Endodermal cell (in vitro differentiated cells): ENCODE data around the gene MAP4K3. TPM values are rescaled to one million over a fixed set of nuclear protein-coding genes. Genes with fewer than 3 reads are reported as not detected.

Experiments used
- DNase-seq: peaks from one replicate; pipeline ENCODE4 v3.0.0-alpha.2; 2017
- H3K27ac ChIP-seq: 2 replicates; pipeline ENCODE4 v1.5.1; 2013; ENCODE audit warnings: mild to moderate bottlenecking, low read depth, low read length, moderate library complexity
- H3K27me3 ChIP-seq: 2 replicates; pipeline ENCODE4 v1.6.1; 2013; ENCODE audit warnings: mild to moderate bottlenecking, low read length, moderate library complexity; ENCODE audit not compliant: insufficient read depth, control insufficient read depth, poor library complexity, severe bottlenecking
- H3K36me3 ChIP-seq: 2 replicates; pipeline ENCODE4 v1.7.0; 2013; ENCODE audit warnings: mild to moderate bottlenecking, low read length, moderate library complexity; ENCODE audit not compliant: control insufficient read depth, insufficient read depth
- H3K4me1 ChIP-seq: one replicate; pipeline ENCODE4 v1.7.0; 2013; ENCODE audit warnings: low read length; ENCODE audit not compliant: control insufficient read depth, insufficient read depth
- H3K4me3 ChIP-seq: 2 replicates; pipeline ENCODE4 v1.5.1; 2013; ENCODE audit warnings: mild to moderate bottlenecking, low read length, moderate library complexity
- H3K9ac ChIP-seq: 2 replicates; pipeline ENCODE4 v1.6.1; 2013; ENCODE audit warnings: mild to moderate bottlenecking, low read length, moderate library complexity; ENCODE audit not compliant: poor library complexity, severe bottlenecking; ENCODE audit errors: extremely low read depth
- H3K9me3 ChIP-seq: 2 replicates; pipeline ENCODE4 v1.6.1; 2013; ENCODE audit warnings: mild to moderate bottlenecking, low read length, moderate library complexity; ENCODE audit not compliant: control insufficient read depth
- H3K27ac Mint-ChIP-seq: 2 replicates; pipeline ENCODE4 v1.8.0; 2020; ENCODE audit warnings: mixed read lengths
- H3K27me3 Mint-ChIP-seq: 2 replicates; pipeline ENCODE4 v1.8.0; 2021; ENCODE audit warnings: mild to moderate bottlenecking, mixed read lengths; ENCODE audit not compliant: insufficient read depth
- H3K36me3 Mint-ChIP-seq: 2 replicates; pipeline ENCODE4 v1.8.0; 2020; ENCODE audit warnings: low read depth, mixed read lengths
- H3K4me1 Mint-ChIP-seq: 2 replicates; pipeline ENCODE4 v1.8.0; 2020; ENCODE audit warnings: mixed read lengths
- H3K4me3 Mint-ChIP-seq: 2 replicates; pipeline ENCODE4 v1.8.0; 2020; ENCODE audit warnings: mild to moderate bottlenecking, moderate library complexity, mixed read lengths
- H3K9me3 Mint-ChIP-seq: 2 replicates; pipeline ENCODE4 v1.8.0; 2020; ENCODE audit warnings: mild to moderate bottlenecking, mixed read lengths
- WGBS, 2 experiments: methylation state at CpG; one replicate each; pipeline versions ENCODE4 v1.1.5 to v1.1.7; 2013; ENCODE audit warnings: missing lambda C conversion rate in 2 of 2, mixed read lengths in 1 of 2; ENCODE audit not compliant: insufficient coverage in 1 of 2, insufficient read length in 1 of 2; 5-methylcytosine and 5-hydroxymethylcytosine counted together
- total RNA-seq, 2 donors: library from RNA; stranded (reverse); fragmentation: NEBNext Ultra II Directional in 1 of 2; extraction: Animal tissue kit (Norgen Biotek cat#: 25700) in 1 of 2; gene quantifications; 2 replicates in 1 of 2; 3 replicates in 1 of 2; pipeline ENCODE4 v1.2.1, GENCODE V29; 2021
- TF ChIP-seq, protein P1 (sequence below): fragments of 200-600 bp; sonication (generic); conservative IDR thresholded peaks from 2 replicates; pipeline ENCODE4 v1.5.0; 2021; ENCODE audit warnings: antibody characterized with exemption, mild to moderate bottlenecking

Gene MAP4K3
- total RNA-seq, 2 donors from 2014 or later = 39.1 to 45.5 TPM

GRCh38 chr2:39215545-39215944 lies 221.5 kb downstream of the MAP4K3 start:
- no peaks in the 10 kb centered on the region for H3K36me3 ChIP-seq
- Mint-ChIP-seq H3K27ac (no peak overlapping the region), H3K9me3 (peaks cover 1% of the 10 kb centered on the region), H3K36me3 (no peaks in the 10 kb centered on the region), H3K4me3 (no peak overlapping the region), H3K27me3 (no peaks in the 10 kb centered on the region), H3K4me1 (peaks cover 8% of the 10 kb centered on the region)
- no peak for DNase-seq
- H3K4me1 ChIP-seq = no peaks in the 10 kb centered on the region
- H3K9me3 ChIP-seq = no peaks in the 10 kb centered on the region
- H3K27ac ChIP-seq = no peak overlapping the region
- 92 to 100% methylated on average over 1 to 2 of the region's 2 CpGs for WGBS, 2 experiments
- no peak overlapping the region for H3K4me3 ChIP-seq
- no peaks in the 10 kb centered on the region for H3K27me3 ChIP-seq
- H3K9ac ChIP-seq = no peak overlapping the region
- TF ChIP-seq, protein P1, sequence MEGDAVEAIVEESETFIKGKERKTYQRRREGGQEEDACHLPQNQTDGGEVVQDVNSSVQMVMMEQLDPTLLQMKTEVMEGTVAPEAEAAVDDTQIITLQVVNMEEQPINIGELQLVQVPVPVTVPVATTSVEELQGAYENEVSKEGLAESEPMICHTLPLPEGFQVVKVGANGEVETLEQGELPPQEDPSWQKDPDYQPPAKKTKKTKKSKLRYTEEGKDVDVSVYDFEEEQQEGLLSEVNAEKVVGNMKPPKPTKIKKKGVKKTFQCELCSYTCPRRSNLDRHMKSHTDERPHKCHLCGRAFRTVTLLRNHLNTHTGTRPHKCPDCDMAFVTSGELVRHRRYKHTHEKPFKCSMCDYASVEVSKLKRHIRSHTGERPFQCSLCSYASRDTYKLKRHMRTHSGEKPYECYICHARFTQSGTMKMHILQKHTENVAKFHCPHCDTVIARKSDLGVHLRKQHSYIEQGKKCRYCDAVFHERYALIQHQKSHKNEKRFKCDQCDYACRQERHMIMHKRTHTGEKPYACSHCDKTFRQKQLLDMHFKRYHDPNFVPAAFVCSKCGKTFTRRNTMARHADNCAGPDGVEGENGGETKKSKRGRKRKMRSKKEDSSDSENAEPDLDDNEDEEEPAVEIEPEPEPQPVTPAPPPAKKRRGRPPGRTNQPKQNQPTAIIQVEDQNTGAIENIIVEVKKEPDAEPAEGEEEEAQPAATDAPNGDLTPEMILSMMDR = no peak

GRCh38 chr2:39213015-39213414 lies 224.1 kb downstream of the MAP4K3 start:
- Histone ChIP-seq H3K4me3 (no peak overlapping the region), H3K9me3 (no peaks in the 10 kb centered on the region), H3K27ac (no peak overlapping the region), H3K9ac (no peak overlapping the region), H3K4me1 (no peaks in the 10 kb centered on the region), H3K36me3 (no peaks in the 10 kb centered on the region), H3K27me3 (no peaks in the 10 kb centered on the region)
- WGBS, 2 experiments = 96 to 100% methylated on average over 1 of the region's 1 CpG
- TF ChIP-seq, protein P1 = no peak
- H3K27me3 Mint-ChIP-seq = no peaks in the 10 kb centered on the region
- no peak overlapping the region for H3K27ac Mint-ChIP-seq
- H3K4me3 Mint-ChIP-seq = no peak overlapping the region
- H3K9me3 Mint-ChIP-seq = peaks cover 1% of the 10 kb centered on the region
- no peaks in the 10 kb centered on the region for H3K4me1 Mint-ChIP-seq
- no peaks in the 10 kb centered on the region for H3K36me3 Mint-ChIP-seq
- no peak for DNase-seq

DNA sequence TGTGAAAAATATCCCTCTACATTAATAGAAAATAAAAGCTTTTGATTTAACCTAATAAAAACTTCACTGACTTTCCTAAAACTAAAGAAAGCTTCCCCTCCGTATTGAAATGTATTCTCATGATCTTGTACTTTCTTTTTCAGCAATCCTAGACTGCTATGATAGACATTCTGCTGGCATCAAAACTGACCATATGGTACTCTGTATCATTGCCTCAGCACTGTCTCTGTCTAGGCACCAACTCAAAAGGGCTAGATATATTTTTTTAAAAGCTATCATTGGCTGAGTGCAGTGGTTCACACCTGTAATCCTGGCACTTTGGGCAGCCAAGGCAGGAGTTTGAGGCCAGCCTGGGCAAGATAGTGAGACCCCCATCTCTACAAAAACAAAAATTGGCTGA lies 226.2 kb downstream of the MAP4K3 start:
- H3K4me1 ChIP-seq = no peaks in the 10 kb centered on the region
- no peaks in the 10 kb centered on the region for H3K27me3 Mint-ChIP-seq
- no peaks in the 10 kb centered on the region for H3K9me3 ChIP-seq
- H3K9ac ChIP-seq = no peak overlapping the region
- H3K4me1 Mint-ChIP-seq = no peaks in the 10 kb centered on the region
- TF ChIP-seq, protein P1 = no peak
- no peak for DNase-seq
- peaks cover 1% of the 10 kb centered on the region for H3K9me3 Mint-ChIP-seq
- no peak overlapping the region for H3K27ac ChIP-seq
- H3K4me3 ChIP-seq = no peak overlapping the region
- no peak overlapping the region for H3K4me3 Mint-ChIP-seq
- no peaks in the 10 kb centered on the region for H3K27me3 ChIP-seq
- H3K36me3 ChIP-seq = no peaks in the 10 kb centered on the region
- H3K27ac Mint-ChIP-seq = no peak overlapping the region
- WGBS, 2 experiments = 86 to 100% methylated on average over 1 of the region's 1 CpG
- H3K36me3 Mint-ChIP-seq = no peaks in the 10 kb centered on the region
